Osteocyte (in vitro differentiated cells): ENCODE data around the gene ARTN. TPM values are rescaled to one million over a fixed set of nuclear protein-coding genes. Genes with fewer than 3 reads are reported as not detected.
A peak's percentile ranks its signal among the peaks of the same experiment; 100 is the strongest.

Source experiments
- DNase-seq: peaks from one replicate; pipeline ENCODE4 v3.0.0; 2021; ENCODE audit warnings: mixed read lengths; ENCODE audit not compliant: unreplicated experiment; ENCODE audit errors: extremely low spot score
- H3K27ac Mint-ChIP-seq: one replicate; pipeline ENCODE4 v1.8.0; 2021; ENCODE audit warnings: mild to moderate bottlenecking, mixed read lengths; ENCODE audit not compliant: unreplicated experiment
- H3K27me3 Mint-ChIP-seq: one replicate; pipeline ENCODE4 v1.8.0; 2021; ENCODE audit warnings: mixed read lengths; ENCODE audit not compliant: unreplicated experiment
- H3K36me3 Mint-ChIP-seq: one replicate; pipeline ENCODE4 v1.8.0; 2021; ENCODE audit warnings: mixed read lengths; ENCODE audit not compliant: unreplicated experiment
- H3K4me1 Mint-ChIP-seq: one replicate; pipeline ENCODE4 v1.8.0; 2021; ENCODE audit warnings: mixed read lengths; ENCODE audit not compliant: unreplicated experiment
- H3K4me3 Mint-ChIP-seq: one replicate; pipeline ENCODE4 v1.8.0; 2021; ENCODE audit warnings: mild to moderate bottlenecking, moderate library complexity, mixed read lengths; ENCODE audit not compliant: unreplicated experiment
- H3K9me3 Mint-ChIP-seq: one replicate; pipeline ENCODE4 v1.8.0; 2021; ENCODE audit warnings: mixed read lengths; ENCODE audit not compliant: unreplicated experiment
- total RNA-seq: library from RNA; stranded (reverse); gene quantifications from 2 replicates; pipeline ENCODE4 v1.2.1, GENCODE V29; 2021
- TF ChIP-seq, protein P1 (sequence below): fragments of 200-600 bp; sonication (generic); IDR thresholded peaks from 2 replicates; pipeline ENCODE4 v1.5.0; 2021; ENCODE audit warnings: antibody characterized with exemption, mild to moderate bottlenecking, moderate library complexity

ARTN gene
- total RNA-seq, 1 donor from 2014 or later = 1.1 TPM

DNA sequence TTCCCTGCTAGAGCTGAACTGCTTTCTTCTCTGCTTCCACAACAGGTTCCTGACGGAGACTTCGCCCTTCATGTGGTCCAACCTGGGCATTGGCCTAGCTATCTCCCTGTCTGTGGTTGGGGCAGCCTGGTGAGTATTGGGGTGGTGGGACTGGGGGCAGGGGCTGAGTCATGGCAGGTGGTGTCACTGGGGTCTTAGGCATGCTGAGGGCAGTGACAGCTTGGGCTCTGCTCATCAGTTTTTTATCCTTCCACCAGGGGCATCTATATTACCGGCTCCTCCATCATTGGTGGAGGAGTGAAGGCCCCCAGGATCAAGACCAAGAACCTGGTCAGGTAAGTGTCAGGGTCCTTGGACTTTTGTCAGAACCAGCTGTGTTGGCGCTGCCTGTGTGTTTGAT lies 42.4 kb downstream of the ARTN start:
- Mint-ChIP-seq H3K36me3 (peaks cover 19% of the 10 kb centered on the region), H3K27ac (peak overlapping the region; percentile 77), H3K4me3 (peak overlapping the region; percentile 91), H3K9me3 (no peaks in the 10 kb centered on the region), H3K27me3 (no peaks in the 10 kb centered on the region), H3K4me1 (peaks cover 52% of the 10 kb centered on the region)
- DNase-seq = no peak
- TF ChIP-seq, protein P1, sequence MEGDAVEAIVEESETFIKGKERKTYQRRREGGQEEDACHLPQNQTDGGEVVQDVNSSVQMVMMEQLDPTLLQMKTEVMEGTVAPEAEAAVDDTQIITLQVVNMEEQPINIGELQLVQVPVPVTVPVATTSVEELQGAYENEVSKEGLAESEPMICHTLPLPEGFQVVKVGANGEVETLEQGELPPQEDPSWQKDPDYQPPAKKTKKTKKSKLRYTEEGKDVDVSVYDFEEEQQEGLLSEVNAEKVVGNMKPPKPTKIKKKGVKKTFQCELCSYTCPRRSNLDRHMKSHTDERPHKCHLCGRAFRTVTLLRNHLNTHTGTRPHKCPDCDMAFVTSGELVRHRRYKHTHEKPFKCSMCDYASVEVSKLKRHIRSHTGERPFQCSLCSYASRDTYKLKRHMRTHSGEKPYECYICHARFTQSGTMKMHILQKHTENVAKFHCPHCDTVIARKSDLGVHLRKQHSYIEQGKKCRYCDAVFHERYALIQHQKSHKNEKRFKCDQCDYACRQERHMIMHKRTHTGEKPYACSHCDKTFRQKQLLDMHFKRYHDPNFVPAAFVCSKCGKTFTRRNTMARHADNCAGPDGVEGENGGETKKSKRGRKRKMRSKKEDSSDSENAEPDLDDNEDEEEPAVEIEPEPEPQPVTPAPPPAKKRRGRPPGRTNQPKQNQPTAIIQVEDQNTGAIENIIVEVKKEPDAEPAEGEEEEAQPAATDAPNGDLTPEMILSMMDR = no peak

DNA sequence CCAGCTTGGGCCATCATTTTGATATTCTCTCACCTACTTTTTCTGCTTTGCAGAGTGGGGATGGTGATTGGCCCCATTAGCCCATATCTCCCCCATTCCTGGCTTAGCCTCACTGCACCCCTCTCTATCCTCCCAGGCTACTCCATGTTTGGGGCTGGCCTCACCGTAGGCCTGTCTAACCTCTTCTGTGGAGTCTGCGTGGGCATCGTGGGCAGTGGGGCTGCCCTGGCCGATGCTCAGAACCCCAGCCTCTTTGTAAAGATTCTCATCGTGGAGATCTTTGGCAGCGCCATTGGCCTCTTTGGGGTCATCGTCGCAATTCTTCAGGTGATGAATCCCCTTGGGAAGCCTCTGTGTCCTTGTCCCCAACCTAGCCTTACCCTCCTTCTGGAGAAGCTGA lies 43.3 kb downstream of the ARTN start:
- H3K27me3 Mint-ChIP-seq = no peaks in the 10 kb centered on the region
- H3K4me1 Mint-ChIP-seq = peaks cover 50% of the 10 kb centered on the region
- H3K27ac Mint-ChIP-seq = no peak overlapping the region
- TF ChIP-seq, protein P1 = no peak
- no peaks in the 10 kb centered on the region for H3K9me3 Mint-ChIP-seq
- no peak for DNase-seq
- H3K4me3 Mint-ChIP-seq = peak overlapping the region; percentile 91
- H3K36me3 Mint-ChIP-seq = peaks cover 19% of the 10 kb centered on the region

DNA sequence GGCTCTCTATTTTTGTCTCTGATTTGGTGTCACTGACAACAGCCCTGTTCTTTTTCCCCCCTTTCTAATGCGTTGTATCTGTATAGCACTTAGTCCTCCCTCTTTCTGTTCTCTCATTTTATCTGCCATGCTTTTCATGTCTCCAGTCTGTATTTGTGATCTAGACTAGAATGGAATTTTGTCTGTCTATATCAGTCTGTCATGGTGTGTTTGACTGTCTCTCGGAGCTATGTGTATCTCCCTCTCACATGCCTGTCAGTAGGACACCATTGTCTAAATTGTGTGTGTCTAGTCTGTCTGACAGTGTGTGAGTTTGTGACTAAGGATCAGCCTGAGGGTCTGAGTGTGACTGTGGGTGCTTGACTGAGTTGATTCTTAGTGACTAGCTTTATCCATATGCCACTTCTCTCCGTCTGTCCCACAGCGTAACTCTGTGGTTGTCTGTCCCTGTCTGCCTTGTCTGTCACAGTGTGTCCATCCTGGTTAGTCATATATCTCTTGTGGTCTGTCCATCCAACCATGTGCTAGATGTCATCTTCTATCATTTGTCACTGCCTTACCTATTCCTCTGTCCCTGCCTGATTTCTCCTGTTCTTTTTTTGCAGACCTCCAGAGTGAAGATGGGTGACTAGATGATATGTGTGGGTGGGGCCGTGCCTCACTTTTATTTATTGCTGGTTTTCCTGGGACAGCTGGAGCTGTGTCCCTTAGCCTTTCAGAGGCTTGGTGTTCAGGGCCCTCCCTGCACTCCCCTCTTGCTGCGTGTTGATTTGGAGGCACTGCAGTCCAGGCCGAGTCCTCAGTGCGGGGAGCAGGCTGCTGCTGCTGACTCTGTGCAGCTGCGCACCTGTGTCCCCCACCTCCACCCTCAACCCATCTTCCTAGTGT lies 44.0 kb downstream of the ARTN start:
- Mint-ChIP-seq H3K27me3 (no peaks in the 10 kb centered on the region), H3K36me3 (peaks cover 17% of the 10 kb centered on the region), H3K9me3 (no peaks in the 10 kb centered on the region), H3K4me3 (peak overlapping the region; percentile 51), H3K4me1 (peaks cover 52% of the 10 kb centered on the region), H3K27ac (peak overlapping the region; percentile 14)
- no peak for DNase-seq
- TF ChIP-seq, protein P1 = no peak

DNA sequence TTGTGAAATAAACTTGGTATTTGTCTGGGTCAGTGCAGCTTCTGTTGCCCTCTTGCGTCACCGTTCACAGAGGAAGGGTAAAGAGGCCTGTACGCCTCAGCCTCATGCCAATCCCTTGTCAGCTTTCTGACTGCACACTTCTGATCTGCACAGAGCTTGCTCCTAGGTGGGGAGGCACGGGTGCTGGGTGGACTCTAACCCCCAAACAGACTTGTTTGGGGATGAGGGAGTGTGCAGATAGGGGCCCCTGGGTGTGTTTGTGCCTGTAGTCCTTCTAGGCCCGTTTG lies 44.6 kb downstream of the ARTN start:
- Mint-ChIP-seq H3K27me3 (no peaks in the 10 kb centered on the region), H3K27ac (peak overlapping the region; percentile 14), H3K9me3 (no peaks in the 10 kb centered on the region), H3K4me3 (peak overlapping the region; percentile 80), H3K36me3 (peaks cover 16% of the 10 kb centered on the region), H3K4me1 (peaks cover 56% of the 10 kb centered on the region)
- TF ChIP-seq, protein P1 = no peak
- DNase-seq = no peak

DNA sequence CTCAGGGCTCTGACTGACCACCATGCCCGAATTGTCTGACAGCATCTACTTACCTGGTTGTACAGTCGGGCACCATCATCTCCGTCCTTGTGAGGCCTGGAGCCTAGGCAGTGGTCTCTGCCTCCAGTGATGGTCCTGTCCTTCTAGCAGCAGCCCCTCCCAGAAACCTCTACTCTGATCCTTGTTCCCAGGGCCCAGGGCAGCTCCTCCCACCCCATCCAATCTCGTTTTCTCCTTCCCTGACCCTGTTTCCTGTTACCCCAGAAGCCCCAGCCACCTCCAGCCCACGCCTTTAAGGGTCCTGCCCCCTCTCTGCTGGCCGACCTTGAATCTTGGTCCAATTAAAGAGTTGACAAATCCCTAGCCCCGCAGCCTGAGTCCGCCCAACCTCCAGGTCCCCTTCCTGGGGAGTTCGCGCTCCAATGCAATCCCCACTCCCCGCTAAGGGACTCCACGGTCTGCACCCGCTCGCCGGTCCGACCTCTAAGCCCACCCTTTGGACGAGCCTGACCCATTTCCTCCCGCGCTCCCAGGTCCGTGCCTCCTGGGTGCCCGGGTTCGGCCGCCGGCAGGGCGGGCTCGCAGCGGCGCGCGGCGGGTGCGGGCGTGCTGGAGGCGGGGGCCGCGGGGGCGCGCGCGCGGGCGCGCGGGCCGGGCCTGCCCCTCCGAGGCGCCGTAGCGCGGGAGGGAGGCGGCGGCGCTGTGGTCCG lies 45.1 kb downstream of the ARTN start, which contains the start of gene B4GALT2:
Gene B4GALT2 (plus strand): TSS at position 660 of the 710 bp plus-strand sequence. CDS start 1,951 bp downstream, outside the sequence.
- Mint-ChIP-seq H3K27me3 (no peaks in the 10 kb centered on the region), H3K27ac (peak within 1 kb of the TSS; percentile 82), H3K9me3 (no peaks in the 10 kb centered on the region), H3K4me3 (peak within 1 kb of the TSS; percentile 83), H3K36me3 (peaks cover 16% of the 10 kb centered on the region), H3K4me1 (peaks cover 57% of the 10 kb centered on the region)
- no peak for DNase-seq
- TF ChIP-seq, protein P1 = no peak
